BLaER1 (cell line): ENCODE measurements around the gene KIF21B.

ENCODE experiments used
- H3K27ac ChIP-seq: shearing (Covaris generic); formaldehyde crosslinking; 2 replicates; pipeline ENCODE4 v1.8.1; 2022
- H3K27me3 ChIP-seq: shearing (Covaris generic); formaldehyde crosslinking; 2 replicates; pipeline ENCODE4 v1.8.1; 2022
- H3K36me3 ChIP-seq: shearing (Covaris generic); formaldehyde crosslinking; 2 replicates; pipeline ENCODE4 v1.8.1; 2022
- H3K4me1 ChIP-seq: shearing (Covaris generic); formaldehyde crosslinking; 2 replicates; pipeline ENCODE4 v1.8.1; 2022
- H3K4me2 ChIP-seq: shearing (Covaris generic); formaldehyde crosslinking; 2 replicates; pipeline ENCODE4 v1.8.1; 2022
- H3K4me3 ChIP-seq: shearing (Covaris generic); formaldehyde crosslinking; 2 replicates; pipeline ENCODE4 v1.8.1; 2022
- H3K9ac ChIP-seq: shearing (Covaris generic); formaldehyde crosslinking; 2 replicates; pipeline ENCODE4 v1.8.1; 2022
- H3K9me3 ChIP-seq: shearing (Covaris generic); formaldehyde crosslinking; 2 replicates; pipeline ENCODE4 v1.8.1; 2022
- H4K20me1 ChIP-seq: shearing (Covaris generic); formaldehyde crosslinking; 2 replicates; pipeline ENCODE4 v1.8.1; 2022
- Cebpa-rat ChIP-seq: shearing (Covaris generic); IDR thresholded peaks from 2 replicates; pipeline ENCODE4 v1.8.1; 2022

KIF21B gene

DNA sequence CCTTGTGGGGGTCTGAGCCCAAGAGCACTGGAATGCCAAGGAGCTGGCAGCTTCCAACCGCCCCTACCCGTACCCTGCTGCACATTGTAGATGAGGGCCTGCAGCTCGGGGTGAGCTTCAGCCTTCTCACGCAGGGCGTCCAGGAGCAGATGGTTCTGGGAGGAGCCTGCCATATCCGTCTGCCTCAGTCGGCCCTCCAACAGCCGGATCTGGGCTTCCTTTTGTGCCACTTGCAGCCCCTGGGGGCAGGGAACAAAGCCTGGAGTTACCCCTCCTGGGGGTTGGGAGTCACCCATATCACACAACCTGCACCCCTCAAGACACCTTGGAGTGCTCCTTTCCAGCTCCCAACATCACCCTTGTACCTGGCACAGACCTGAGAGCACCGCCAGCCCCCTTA is 34.8 kb downstream of the KIF21B start:
- Histone ChIP-seq H3K4me1 (peaks cover 24% of the 10 kb centered on the region), H3K27ac (peak overlapping the region; percentile 36), H3K27me3 (no peaks in the 10 kb centered on the region), H3K9me3 (no peaks in the 10 kb centered on the region), H3K36me3 (peaks cover 96% of the 10 kb centered on the region), H4K20me1 (peaks cover 41% of the 10 kb centered on the region), H3K4me2 (peak overlapping the region; percentile 55), H3K4me3 (no peak overlapping the region), H3K9ac (no peak overlapping the region)
- no peak for TF ChIP-seq Cebpa-rat

DNA sequence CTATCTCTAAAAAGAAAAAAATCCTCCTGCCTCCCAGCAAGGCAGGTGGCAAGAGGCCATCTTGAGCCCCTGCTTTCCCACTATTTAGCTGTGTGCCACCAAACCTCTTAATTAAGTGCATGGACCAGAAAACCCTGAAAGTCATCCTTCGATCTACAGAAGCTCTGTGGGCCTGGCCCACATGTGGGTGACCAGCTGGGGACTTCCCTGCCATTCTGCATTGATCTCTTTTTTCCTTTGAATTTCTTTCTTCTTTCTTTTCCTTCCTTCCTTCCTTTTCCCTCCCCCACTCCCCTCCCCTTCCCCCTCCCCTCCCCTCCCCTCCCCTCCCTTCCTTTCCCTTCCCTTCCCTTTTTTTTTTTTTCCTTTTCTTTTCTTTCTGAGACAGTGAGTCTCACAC is 38.0 kb downstream of the KIF21B start:
- Histone ChIP-seq H3K9me3 (peaks cover 7% of the 10 kb centered on the region), H3K27ac (no peak overlapping the region), H4K20me1 (peaks cover 24% of the 10 kb centered on the region), H3K27me3 (no peaks in the 10 kb centered on the region), H3K4me1 (peaks cover 29% of the 10 kb centered on the region), H3K4me3 (no peak overlapping the region), H3K4me2 (no peak overlapping the region), H3K36me3 (peaks cover 97% of the 10 kb centered on the region), H3K9ac (no peak overlapping the region)
- TF ChIP-seq Cebpa-rat = no peak

DNA sequence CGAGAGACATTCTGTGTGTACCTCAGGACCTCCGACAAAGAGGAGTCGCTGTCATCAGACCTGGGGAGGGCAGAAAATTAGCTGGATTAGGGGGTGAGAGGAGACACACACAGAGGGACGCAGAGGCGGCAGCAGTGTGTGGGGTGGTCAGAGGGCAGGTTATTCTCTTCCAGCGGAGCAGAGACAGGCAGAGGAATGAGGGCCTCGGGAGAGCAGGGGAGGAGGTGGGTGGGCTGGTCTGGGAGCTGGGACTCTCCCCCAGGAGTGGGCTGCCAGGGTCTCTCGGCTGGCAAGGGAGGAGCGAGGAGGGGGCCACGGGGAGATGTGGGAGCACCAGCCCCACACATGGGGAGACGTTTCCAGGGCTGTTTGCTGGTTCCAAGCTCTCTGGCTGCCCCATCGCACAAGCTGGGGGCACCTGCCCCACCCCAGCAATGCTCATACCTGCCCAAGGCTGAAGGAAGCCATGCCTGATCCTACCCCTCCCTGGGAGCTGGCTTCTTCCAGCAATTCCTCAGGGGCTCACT is 40.4 kb downstream of the KIF21B start:
- Histone ChIP-seq H3K27ac (no peak overlapping the region), H3K27me3 (no peaks in the 10 kb centered on the region), H3K4me3 (no peak overlapping the region), H3K36me3 (peaks cover 98% of the 10 kb centered on the region), H4K20me1 (0 out of 2 replicates have a peak, but pooled peaks cover 5% of the 10 kb centered on the region), H3K4me1 (peaks cover 10% of the 10 kb centered on the region; the same call in 1 of the 2 replicates), H3K4me2 (no peak overlapping the region), H3K9me3 (peaks cover 15% of the 10 kb centered on the region), H3K9ac (no peak overlapping the region)
- TF ChIP-seq Cebpa-rat = no peak

- Histone ChIP-seq H3K4me3 (no peak overlapping the region), H3K9me3 (peaks cover 15% of the 10 kb centered on the region), H3K4me1 (peaks cover 10% of the 10 kb centered on the region; the same call in 1 of the 2 replicates), H3K9ac (no peak overlapping the region), H3K27me3 (no peaks in the 10 kb centered on the region), H4K20me1 (0 out of 2 replicates have a peak, but pooled peaks cover 5% of the 10 kb centered on the region), H3K36me3 (peaks cover 98% of the 10 kb centered on the region), H3K4me2 (no peak overlapping the region), H3K27ac (0 out of 2 replicates have a peak overlapping the region, but pooled peaks have one; percentile 26)
- TF ChIP-seq Cebpa-rat = no peak
These were observed 41.2 kb downstream of the KIF21B start for GRCh38 chr1:200982071-200982945.

DNA sequence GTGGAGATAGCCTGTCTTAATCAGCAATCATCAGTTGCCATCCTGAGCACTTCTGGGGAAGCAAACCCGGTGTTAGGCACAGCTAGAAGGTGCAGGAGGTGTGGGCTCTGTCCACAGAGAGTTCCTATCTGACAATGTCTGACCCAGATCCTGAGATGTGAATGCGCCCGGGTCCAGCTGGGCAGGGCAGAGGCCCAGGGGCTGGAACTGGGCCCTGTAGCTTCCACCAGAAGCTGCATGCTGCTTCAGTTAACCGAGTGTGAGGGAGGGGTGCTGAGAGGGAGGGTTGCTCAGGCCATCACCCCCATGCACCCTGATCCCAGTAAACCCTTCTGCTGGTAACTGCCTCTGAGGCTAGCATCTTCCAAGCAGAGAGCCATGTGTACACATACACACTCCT is 42.2 kb downstream of the KIF21B start:
- Histone ChIP-seq H3K9me3 (peaks cover 15% of the 10 kb centered on the region), H3K27me3 (no peaks in the 10 kb centered on the region), H3K9ac (no peak overlapping the region), H4K20me1 (0 out of 2 replicates have a peak, but pooled peaks cover 12% of the 10 kb centered on the region), H3K4me3 (no peak overlapping the region), H3K4me2 (no peak overlapping the region), H3K4me1 (peaks cover 10% of the 10 kb centered on the region; the same call in 1 of the 2 replicates), H3K36me3 (peaks cover 98% of the 10 kb centered on the region), H3K27ac (no peak overlapping the region)
- no peak for TF ChIP-seq Cebpa-rat

GRCh38 chr1:200980873-200981272 is 42.6 kb downstream of the KIF21B start:
- Histone ChIP-seq H3K36me3 (peaks cover 98% of the 10 kb centered on the region), H3K4me3 (no peak overlapping the region), H3K9ac (no peak overlapping the region), H4K20me1 (0 out of 2 replicates have a peak, but pooled peaks cover 12% of the 10 kb centered on the region), H3K4me2 (no peak overlapping the region), H3K27me3 (no peaks in the 10 kb centered on the region), H3K4me1 (peaks cover 10% of the 10 kb centered on the region; the same call in 1 of the 2 replicates), H3K9me3 (peaks cover 15% of the 10 kb centered on the region), H3K27ac (no peak overlapping the region)
- no peak for TF ChIP-seq Cebpa-rat

- Histone ChIP-seq H3K27me3 (no peaks in the 10 kb centered on the region), H3K27ac (no peak overlapping the region), H3K9me3 (peaks cover 15% of the 10 kb centered on the region), H3K9ac (no peak overlapping the region), H3K4me1 (peaks cover 10% of the 10 kb centered on the region; the same call in 1 of the 2 replicates), H4K20me1 (peaks cover 14% of the 10 kb centered on the region; the same call in 1 of the 2 replicates), H3K36me3 (peaks cover 100% of the 10 kb centered on the region), H3K4me2 (no peak overlapping the region), H3K4me3 (no peak overlapping the region)
- no peak for TF ChIP-seq Cebpa-rat
These were observed 43.1 kb downstream of the KIF21B start for GRCh38 chr1:200980452-200980772.

- no peak overlapping the region for H3K27ac ChIP-seq
- H3K4me2 ChIP-seq = no peak overlapping the region
- TF ChIP-seq Cebpa-rat = no peak
- no peak overlapping the region for H3K9ac ChIP-seq
- H3K36me3 ChIP-seq = peaks cover 100% of the 10 kb centered on the region
- peaks cover 10% of the 10 kb centered on the region; the same call in 1 of the 2 replicates for H3K4me1 ChIP-seq
- H3K9me3 ChIP-seq = peaks cover 15% of the 10 kb centered on the region
- H3K4me3 ChIP-seq = no peak overlapping the region
- peaks cover 19% of the 10 kb centered on the region; the same call in 1 of the 2 replicates for H4K20me1 ChIP-seq
- H3K27me3 ChIP-seq = no peaks in the 10 kb centered on the region
These were observed 43.7 kb downstream of the KIF21B start for GRCh38 chr1:200979574-200980451.

DNA sequence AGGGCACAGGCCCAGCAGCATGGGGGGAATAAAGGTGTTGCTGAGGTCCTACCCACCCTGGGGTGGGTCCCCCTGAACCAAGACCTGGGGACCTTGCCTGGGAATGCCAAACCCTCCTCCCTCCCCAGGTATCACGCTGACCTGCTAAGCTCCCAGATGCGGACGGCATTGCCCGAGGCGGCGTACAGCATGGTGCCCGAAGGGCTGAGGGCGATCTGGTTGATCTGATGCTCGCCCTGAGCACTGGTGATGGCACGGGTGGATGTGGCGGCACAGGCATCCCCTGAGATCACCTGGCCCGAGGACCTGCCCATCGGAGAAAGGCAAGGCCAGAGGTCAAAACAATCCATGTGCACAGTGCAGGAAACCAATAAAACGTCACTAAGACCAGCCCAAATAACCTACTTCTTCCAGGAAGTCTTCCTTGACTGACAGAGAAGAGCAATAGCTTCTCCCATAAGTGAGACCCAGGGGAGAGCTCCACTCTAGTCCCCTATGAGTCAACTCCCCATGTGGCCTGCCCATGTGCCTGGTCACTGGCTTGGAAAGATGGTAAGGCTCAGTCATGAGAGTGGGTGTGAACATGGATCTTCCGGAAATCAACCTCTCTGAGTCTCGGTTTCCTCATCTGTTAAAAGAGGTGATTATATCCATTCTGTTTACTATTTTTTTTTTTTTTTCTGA is 46.3 kb downstream of the KIF21B start:
- H4K20me1 ChIP-seq = peaks cover 32% of the 10 kb centered on the region
- H3K4me1 ChIP-seq = peaks cover 22% of the 10 kb centered on the region
- H3K27me3 ChIP-seq = no peaks in the 10 kb centered on the region
- TF ChIP-seq Cebpa-rat = no peak
- peaks cover 97% of the 10 kb centered on the region for H3K36me3 ChIP-seq
- H3K27ac ChIP-seq = no peak overlapping the region
- H3K4me3 ChIP-seq = no peak overlapping the region
- H3K9ac ChIP-seq = no peak overlapping the region
- peaks cover 15% of the 10 kb centered on the region for H3K9me3 ChIP-seq
- no peak overlapping the region for H3K4me2 ChIP-seq
